Endothelial cell of umbilical vein (primary cell): Measurements from ENCODE around the gene RYR2. TPM values are rescaled to one million over a fixed set of nuclear protein-coding genes. Genes with fewer than 3 reads are reported as not detected.

Experiments
- BruUV-seq: library from RNA; stranded (reverse); fragments of 400-500 nt; replicated peaks from 2 replicates; lab custom pipeline; 2021; lab: Mats Ljungman, UMichigan
- CTCF ChIA-PET: fragments of 300-600, 350-600 bp; sonication (Branson Sonifier 250); formaldehyde crosslinking; loops from one replicate; lab custom pipeline; 2021; ENCODE audit warnings: antibody characterized with exemption, inconsistent platforms; lab: Charles Lee
- POLR2A ChIA-PET: fragments of 300-600, 350-600 bp; sonication (Branson Sonifier 250); formaldehyde crosslinking; loops from one replicate; lab custom pipeline; 2021; ENCODE audit warnings: antibody characterized with exemption, inconsistent platforms; lab: Charles Lee
- DNase-seq: peaks from one replicate; pipeline ENCODE4 v3.0.0-alpha.2; 2011; ENCODE audit warnings: low read depth, low spot score
- FAIRE-seq: peaks from 2 replicates; lab custom pipeline; 2011; peaks lifted over from hg19 to GRCh38; lab: Jason Lieb, UNC
- H2AFZ ChIP-seq: 2 replicates; pipeline ENCODE4 v1.6.0; 2012; ENCODE audit warnings: low read depth, low read length, control low read depth, inconsistent platforms
- H3K27ac ChIP-seq: 2 replicates; pipeline ENCODE4 v1.5.1; 2011; ENCODE audit warnings: low read depth, mild to moderate bottlenecking, control low read depth, low read length, moderate library complexity; ENCODE audit not compliant: insufficient read depth
- H3K27me3 ChIP-seq, 2 experiments: 2 replicates each; pipeline versions ENCODE4 v1.6.0 to v1.6.1; 2011; ENCODE audit warnings: low read length in 2 of 2, mixed read lengths in 1 of 2; ENCODE audit not compliant: control insufficient read depth in 2 of 2, insufficient read depth in 2 of 2
- H3K36me3 ChIP-seq, 2 experiments: 2 replicates in 1 of 2; 3 replicates in 1 of 2; pipeline ENCODE4 v1.5.1; 2011; ENCODE audit warnings: low read length in 2 of 2, mild to moderate bottlenecking in 1 of 2, moderate library complexity in 1 of 2; ENCODE audit not compliant: control insufficient read depth in 2 of 2, insufficient read depth in 2 of 2; ENCODE audit errors: extremely low read depth in 1 of 2
- H3K4me1 ChIP-seq: 3 replicates; pipeline ENCODE4 v1.5.1; 2011; ENCODE audit warnings: mild to moderate bottlenecking, low read length; ENCODE audit not compliant: control insufficient read depth, insufficient read depth; ENCODE audit errors: extremely low read depth
- H3K4me2 ChIP-seq: 2 replicates; pipeline ENCODE4 v1.6.1; 2011; ENCODE audit warnings: low read length, control low read depth, mixed read lengths; ENCODE audit not compliant: insufficient read depth
- H3K4me3 ChIP-seq, 3 experiments: fragments of 200-600 bp in 1 of 3; sonication (generic), shearing (Covaris generic) in 1 of 3; replicated peaks in 1 of 3; 2 replicates each; pipeline ENCODE4 v1.5.1; 2011 to 2016; ENCODE audit warnings: control low read depth in 3 of 3, low read length in 3 of 3, mild to moderate bottlenecking in 2 of 3, inconsistent platforms in 1 of 3, low read depth in 1 of 3, moderate library complexity in 1 of 3; ENCODE audit not compliant: insufficient read depth in 1 of 3
- H3K79me2 ChIP-seq: 2 replicates; pipeline ENCODE4 v1.6.0; 2012; ENCODE audit warnings: low read length, inconsistent platforms; ENCODE audit not compliant: control insufficient read depth, insufficient read depth
- H3K9ac ChIP-seq: replicated peaks from 2 replicates; pipeline ENCODE3; 2011; ENCODE audit warnings: low read length, control low read depth; ENCODE audit not compliant: insufficient read depth; ENCODE audit errors: extremely low read depth
- H3K9me1 ChIP-seq: replicated peaks from 3 replicates; pipeline ENCODE4 v1.6.0; 2011; ENCODE audit warnings: mild to moderate bottlenecking, low read length; ENCODE audit not compliant: control insufficient read depth, insufficient read depth; ENCODE audit errors: extremely low read depth
- H3K9me3 ChIP-seq: replicated peaks from 2 replicates; pipeline ENCODE4 v1.5.1; 2012; ENCODE audit warnings: low read length, inconsistent platforms; ENCODE audit not compliant: control insufficient read depth, insufficient read depth
- H4K20me1 ChIP-seq: replicated peaks from 2 replicates; pipeline ENCODE3; 2011; ENCODE audit warnings: mild to moderate bottlenecking, low read length; ENCODE audit not compliant: control insufficient read depth, insufficient read depth; ENCODE audit errors: extremely low read depth
- CTCF ChIP-seq, 2 donors: IDR thresholded peaks; 1 replicate in 1 of 2; 2 replicates in 1 of 2; pipeline ENCODE4 v1.5.1; 2011; ENCODE audit warnings: low read length in 2 of 2, mild to moderate bottlenecking in 2 of 2, moderate library complexity in 2 of 2, control low read depth in 1 of 2, inconsistent platforms in 1 of 2, low read depth in 1 of 2; ENCODE audit not compliant: insufficient read depth in 1 of 2; ENCODE audit errors: extremely low read depth in 1 of 2
- FOS ChIP-seq: IDR thresholded peaks from 2 replicates; pipeline ENCODE4 v1.6.1; 2011; ENCODE audit warnings: mild to moderate bottlenecking, low read length, moderate library complexity, borderline replicate concordance; ENCODE audit not compliant: insufficient read depth
- GATA2 ChIP-seq: IDR thresholded peaks from 2 replicates; pipeline ENCODE4 v1.7.0; 2011; ENCODE audit warnings: low read depth, mild to moderate bottlenecking, moderate library complexity, mixed read lengths, low read length; ENCODE audit not compliant: insufficient read length, insufficient read depth
- JUN ChIP-seq: IDR thresholded peaks from 2 replicates; pipeline ENCODE4 v1.6.1; 2011; ENCODE audit warnings: borderline replicate concordance, low read depth; ENCODE audit not compliant: insufficient read length, insufficient read depth
- MAX ChIP-seq: IDR thresholded peaks from 2 replicates; pipeline ENCODE4 v1.6.1; 2011; ENCODE audit not compliant: insufficient read depth, insufficient read length
- MYC ChIP-seq: IDR thresholded peaks from one replicate; pipeline ENCODE4 v1.6.1; 2011; ENCODE audit warnings: mild to moderate bottlenecking, low read depth, low read length
- POLR2A ChIP-seq: IDR thresholded peaks from 2 replicates; pipeline ENCODE4 v1.6.1; 2012; ENCODE audit warnings: low read depth, mild to moderate bottlenecking, control low read depth, low read length
- POLR2AphosphoS5 ChIP-seq: IDR thresholded peaks from 2 replicates; pipeline ENCODE4 v1.6.1; 2012; ENCODE audit warnings: low read depth, mild to moderate bottlenecking, control low read depth, low read length, moderate library complexity; ENCODE audit not compliant: insufficient read depth
- dilution Hi-C: fragments of 300-500 bp; cut with MboI; formaldehyde crosslinking; loops from one replicate; pipeline ENCODE4 v1.15.0; 2019; ENCODE audit warnings: low sequenced_read_pairs; ENCODE audit not compliant: extremely low pct_ligation_motif_present
- intact Hi-C: fragments of 100-400 bp; cut with micrococcal nuclease; formaldehyde crosslinking; loops from one replicate; pipeline ENCODE4 v1.10.0; 2022
- polyA plus RNA-seq, 4 experiments: library from polyadenylated mRNA; depleted of rRNA in 3 of 4; stranded (reverse) in 3 of 4; unstranded in 1 of 4; fragments of >200 nt; gene quantifications; 2 replicates each; pipeline versions ENCODE4 v1.2.1 to v1.2.3, GENCODE V29; 2011 to 2012; ENCODE audit warnings: missing spikeins in 1 of 4
- total RNA-seq: library from RNA; stranded (reverse); gene quantifications from 2 replicates; pipeline ENCODE4 v1.2.3, GENCODE V29; 2021

RYR2 gene
- total and polyA plus RNA-seq, 2 donors (not counting 3 experiments of a cell fraction or from before 2014, with no cell fraction given) = not detected

- BruUV-seq = no TSS peak
- DNase-seq = no peak
Measured at GRCh38 chr1:237756304-237756967, 714.5 kb downstream of the RYR2 start.

More at GRCh38 chr1:237756304-237756967, 714.5 kb downstream of the RYR2 start:
- Histone ChIP-seq H3K4me3 (no peak overlapping the region), H3K27me3 (no peaks in the 10 kb centered on the region), H3K36me3 (no peaks in the 10 kb centered on the region), H3K9me3 (peaks cover 4% of the 10 kb centered on the region), H2AFZ (no peak overlapping the region), H3K79me2 (no peaks in the 10 kb centered on the region), H3K4me2 (no peak overlapping the region), H3K27ac (no peak overlapping the region), H4K20me1 (no peaks in the 10 kb centered on the region), H3K4me1 (no peaks in the 10 kb centered on the region), H3K9me1 (no peaks in the 10 kb centered on the region), H3K9ac (no peak overlapping the region)
- dilution Hi-C loops (no loop called here), intact Hi-C loops (no loop called here)
- FAIRE-seq = no peak
- CTCF ChIA-PET = no interaction called here
- POLR2A ChIA-PET = no interaction called here
- TF ChIP-seq JUN = no peak
- no peak for TF ChIP-seq GATA2
- TF ChIP-seq MYC = no peak
- no peak for TF ChIP-seq FOS
- no peak for TF ChIP-seq CTCF (IDR thresholded peaks at IDR 0.05; ENCODE audit: extremely low read depth in 1 of 2, insufficient read depth in 1 of 2, low read depth in 1 of 2, low read length in 2 of 2)
- no peak for TF ChIP-seq MAX
- no peak for TF ChIP-seq POLR2AphosphoS5
- no peak for TF ChIP-seq POLR2A
